Measurements from ENCODE around the gene MNAT1. TPM values are rescaled to one million over a fixed set of nuclear protein-coding genes. Genes with fewer than 3 reads are reported as not detected.

MNAT1 gene
- total RNA-seq, 1 donor from 2014 or later, result 39.1 TPM

- H3K4me3 Mint-ChIP-seq, result no peak overlapping the region
- no peak for DNase-seq (ENCODE audit: low read depth, low spot score)
- peaks cover 8% of the 10 kb centered on the region for H3K4me1 Mint-ChIP-seq
- no peaks in the 10 kb centered on the region for H3K36me3 Mint-ChIP-seq (ENCODE audit: low read depth)
- H3K9me3 Mint-ChIP-seq, result no peaks in the 10 kb centered on the region
- no peak overlapping the region for H3K27ac Mint-ChIP-seq (ENCODE audit: unreplicated experiment)
- TF ChIP-seq CTCF (conservative IDR thresholded peaks at IDR 0.05), result no peak
- H3K27me3 Mint-ChIP-seq (ENCODE audit: low read depth), result no peaks in the 10 kb centered on the region
Observed at GRCh38 chr14:60865378-60866127, 131.0 kb downstream of the MNAT1 start.

- Mint-ChIP-seq H3K4me3 (no peak overlapping the region), H3K27ac (ENCODE audit: unreplicated experiment) (no peak overlapping the region), H3K36me3 (ENCODE audit: low read depth) (no peaks in the 10 kb centered on the region), H3K4me1 (no peaks in the 10 kb centered on the region), H3K27me3 (ENCODE audit: low read depth) (no peaks in the 10 kb centered on the region), H3K9me3 (no peaks in the 10 kb centered on the region)
- no peak for TF ChIP-seq CTCF (conservative IDR thresholded peaks at IDR 0.05)
- no peak for DNase-seq (ENCODE audit: low read depth, low spot score)
Observed at GRCh38 chr14:60867503-60868172, 133.1 kb downstream of the MNAT1 start.

- Mint-ChIP-seq H3K9me3 (peaks cover 9% of the 10 kb centered on the region), H3K27me3 (ENCODE audit: low read depth) (no peaks in the 10 kb centered on the region), H3K4me1 (peaks cover 5% of the 10 kb centered on the region), H3K27ac (ENCODE audit: unreplicated experiment) (no peak overlapping the region), H3K36me3 (ENCODE audit: low read depth) (peaks cover 17% of the 10 kb centered on the region), H3K4me3 (no peak overlapping the region)
- TF ChIP-seq CTCF (conservative IDR thresholded peaks at IDR 0.05), result no peak
- DNase-seq (ENCODE audit: low read depth, low spot score), result no peak
Observed at GRCh38 chr14:60878121-60878520, 143.6 kb downstream of the MNAT1 start.

GRCh38 chr14:60878536-60878935, 144.0 kb downstream of the MNAT1 start:
- Mint-ChIP-seq H3K4me3 (no peak overlapping the region), H3K27me3 (ENCODE audit: low read depth) (no peaks in the 10 kb centered on the region), H3K36me3 (ENCODE audit: low read depth) (peaks cover 20% of the 10 kb centered on the region), H3K4me1 (peaks cover 5% of the 10 kb centered on the region), H3K27ac (ENCODE audit: unreplicated experiment) (no peak overlapping the region), H3K9me3 (peaks cover 11% of the 10 kb centered on the region)
- no peak for TF ChIP-seq CTCF (conservative IDR thresholded peaks at IDR 0.05)
- no peak for DNase-seq (ENCODE audit: low read depth, low spot score)

GRCh38 chr14:60882219-60882618, 147.7 kb downstream of the MNAT1 start:
- peaks cover 48% of the 10 kb centered on the region for H3K36me3 Mint-ChIP-seq (ENCODE audit: low read depth)
- no peak overlapping the region for H3K27ac Mint-ChIP-seq (ENCODE audit: unreplicated experiment)
- peaks cover 5% of the 10 kb centered on the region for H3K4me1 Mint-ChIP-seq
- no peak for DNase-seq (ENCODE audit: low read depth, low spot score)
- H3K9me3 Mint-ChIP-seq, result peaks cover 34% of the 10 kb centered on the region
- no peak for TF ChIP-seq CTCF (conservative IDR thresholded peaks at IDR 0.05)
- H3K27me3 Mint-ChIP-seq (ENCODE audit: low read depth), result no peaks in the 10 kb centered on the region
- no peak overlapping the region for H3K4me3 Mint-ChIP-seq

Data from neural crest cell (in vitro differentiated cells).